SK-N-MC (cell line): ENCODE measurements around the gene CDH10.

Experiments used
- EZH2 ChIP-seq: fragments of 200-600 bp; sonication (generic); IDR thresholded peaks from one replicate; pipeline ENCODE4 v1.6.1; 2017; ENCODE audit warnings: antibody characterized with exemption
- POLR2AphosphoS5 ChIP-seq: IDR thresholded peaks from 2 replicates; pipeline ENCODE4 v1.6.1; 2012; ENCODE audit warnings: mild to moderate bottlenecking, low read depth, low read length, borderline replicate concordance

DNA sequence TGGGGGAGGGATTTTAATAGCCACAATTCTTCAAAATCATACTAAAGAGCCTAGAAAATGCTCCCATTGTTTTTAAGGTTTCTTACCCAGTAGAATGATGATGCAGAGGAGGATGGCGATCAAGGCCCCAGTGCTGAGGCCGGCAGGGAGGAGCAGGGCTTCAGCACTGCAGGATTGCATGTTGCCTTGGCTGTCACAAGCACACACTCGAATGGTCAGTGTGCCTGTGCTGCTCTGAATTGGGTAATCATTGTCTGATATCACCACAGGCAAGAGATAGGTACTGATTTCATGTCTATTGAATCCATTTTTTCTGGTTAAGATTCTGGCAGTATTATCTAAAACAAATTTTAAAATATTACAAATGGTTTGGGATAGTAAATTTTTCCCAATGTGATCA lies 153.3 kb downstream of the CDH10 start:
- TF ChIP-seq EZH2 (no peak), POLR2AphosphoS5 (no peak)
